OCI-LY7 (cell line): Measurements from ENCODE around the gene SLC10A4. TPM values are rescaled to one million over a fixed set of nuclear protein-coding genes. Genes with fewer than 3 reads are reported as not detected.

Source experiments
- BruUV-seq: library from RNA; stranded (reverse); fragments of 400-500 nt; replicated peaks from 2 replicates; lab custom pipeline; 2021; lab: Mats Ljungman, UMichigan
- CTCF ChIA-PET: fragments of 300-600 bp; sonication (Branson Sonifier 250); formaldehyde crosslinking; loops from one replicate; lab custom pipeline; 2022; ENCODE audit warnings: antibody characterized with exemption; ENCODE audit not compliant: unreplicated experiment; lab: Charles Lee
- POLR2A ChIA-PET: fragments of 300-600 bp; sonication (Branson Sonifier 250); formaldehyde crosslinking; loops from one replicate; lab custom pipeline; 2022; ENCODE audit warnings: antibody characterized with exemption; lab: Charles Lee
- DNase-seq: peaks from one replicate; pipeline ENCODE4 v3.0.0-alpha.2; 2015; ENCODE audit warnings: low spot score
- H2AFZ ChIP-seq: fragments of 200-600 bp; sonication (generic), shearing (Covaris generic); 2 replicates; pipeline ENCODE4 v1.6.1; 2014; ENCODE audit warnings: mild to moderate bottlenecking, antibody characterized with exemption, low read length, moderate library complexity
- H3K27ac ChIP-seq: fragments of 200-600 bp; sonication (generic); 2 replicates; pipeline ENCODE4 v1.5.1; 2014; ENCODE audit warnings: mixed run types, low read depth, mild to moderate bottlenecking, moderate library complexity, low read length, inconsistent platforms; ENCODE audit not compliant: poor library complexity, severe bottlenecking
- H3K36me3 ChIP-seq: fragments of 200-600 bp; sonication (generic); 2 replicates; pipeline ENCODE4 v1.6.1; 2014; ENCODE audit warnings: mild to moderate bottlenecking, antibody characterized with exemption, low read length, moderate library complexity, mixed read lengths; ENCODE audit not compliant: insufficient read depth
- H3K4me1 ChIP-seq: fragments of 200-600 bp; sonication (generic); 2 replicates; pipeline ENCODE4 v1.5.1; 2014; ENCODE audit warnings: mild to moderate bottlenecking, low read length; ENCODE audit not compliant: insufficient read depth, poor library complexity, severe bottlenecking
- H3K4me2 ChIP-seq: fragments of 200-600 bp; sonication (generic); 2 replicates; pipeline ENCODE4 v1.6.1; 2014; ENCODE audit warnings: mild to moderate bottlenecking, low read length
- H3K4me3 ChIP-seq: fragments of 200-600 bp; sonication (generic); 2 replicates; pipeline ENCODE4 v1.5.1; 2014; ENCODE audit warnings: mild to moderate bottlenecking, low read depth, low read length; ENCODE audit not compliant: poor library complexity, severe bottlenecking
- H3K79me2 ChIP-seq: fragments of 200-600 bp; sonication (generic); 2 replicates; pipeline ENCODE4 v1.6.1; 2016; ENCODE audit warnings: low read depth, mild to moderate bottlenecking, low read length, moderate library complexity, mixed read lengths; ENCODE audit not compliant: insufficient read depth
- H3K9me2 ChIP-seq: fragments of 200-600 bp; sonication (generic); 2 replicates; pipeline ENCODE4 v1.6.1; 2016; ENCODE audit warnings: mild to moderate bottlenecking, low read length, mixed read lengths; ENCODE audit not compliant: insufficient read depth
- H3K9me3 ChIP-seq: fragments of 200-600 bp; sonication (generic); 2 replicates; pipeline ENCODE4 v1.6.1; 2014; ENCODE audit warnings: mild to moderate bottlenecking, mixed run types, low read length, mixed read lengths
- H4K20me1 ChIP-seq: fragments of 200-600 bp; sonication (generic); 2 replicates; pipeline ENCODE4 v1.6.1; 2014; ENCODE audit warnings: mild to moderate bottlenecking, antibody characterized with exemption, low read length, moderate library complexity, mixed read lengths; ENCODE audit not compliant: insufficient read depth
- EZH2phosphoT487 ChIP-seq: fragments of 200-600 bp; sonication (generic); IDR thresholded peaks from 2 replicates; pipeline ENCODE4 v1.6.1; 2018; ENCODE audit warnings: low read depth, borderline replicate concordance, mild to moderate bottlenecking, mixed run types, antibody characterized with exemption, low read length, moderate library complexity, mixed read lengths
- intact Hi-C: fragments of 100-400 bp; cut with micrococcal nuclease; formaldehyde crosslinking; loops from one replicate; pipeline ENCODE4 v1.10.0; 2022; ENCODE audit not compliant: unreplicated experiment
- total RNA-seq, 2 experiments: library from RNA; depleted of rRNA in 1 of 2; stranded (reverse); fragments of >200 nt in 1 of 2; shearing (Covaris generic) in 1 of 2; gene quantifications; 2 replicates each; pipeline ENCODE4 v1.2.3, GENCODE V29; 2014 to 2022
- TF ChIP-seq, protein P1 (sequence below): fragments of 200-600 bp; sonication (generic); conservative IDR thresholded peaks from 2 replicates; pipeline ENCODE4 v1.5.1; 2014; ENCODE audit warnings: mild to moderate bottlenecking, antibody characterized with exemption, low read length, moderate library complexity, mixed read lengths

The SLC10A4 gene
- total RNA-seq, 2 experiments from 2014 or later: not detected

GRCh38 chr4:48478273-48478672 lies 4.9 kb upstream of the SLC10A4 start:
- BruUV-seq: no TSS peak

DNA sequence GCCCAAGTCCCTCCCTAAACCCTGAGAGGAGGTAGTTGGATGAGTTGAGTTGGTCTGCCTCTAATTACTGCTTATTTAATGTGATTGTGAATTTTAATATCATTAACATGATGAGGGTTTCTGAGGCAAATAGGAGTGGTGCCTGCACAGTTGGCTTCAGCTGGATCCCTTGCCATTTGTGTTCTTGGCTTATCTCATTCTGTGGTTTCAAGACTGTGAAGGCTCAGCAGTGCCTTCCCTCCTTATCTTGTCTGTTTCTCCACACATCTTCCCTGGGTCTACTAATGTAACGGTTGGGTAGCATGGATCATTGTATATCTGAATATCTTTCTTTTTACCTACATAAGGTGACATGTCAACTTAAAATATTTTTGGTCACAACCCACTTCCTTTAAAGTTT lies 1.6 kb upstream of the SLC10A4 start:
- H3K9me2 ChIP-seq: no peaks in the 10 kb centered on the region
- H3K4me2 ChIP-seq: no peak overlapping the region
- no peak overlapping the region for H2AFZ ChIP-seq
- no TSS peak for BruUV-seq
- TF ChIP-seq, protein P1, sequence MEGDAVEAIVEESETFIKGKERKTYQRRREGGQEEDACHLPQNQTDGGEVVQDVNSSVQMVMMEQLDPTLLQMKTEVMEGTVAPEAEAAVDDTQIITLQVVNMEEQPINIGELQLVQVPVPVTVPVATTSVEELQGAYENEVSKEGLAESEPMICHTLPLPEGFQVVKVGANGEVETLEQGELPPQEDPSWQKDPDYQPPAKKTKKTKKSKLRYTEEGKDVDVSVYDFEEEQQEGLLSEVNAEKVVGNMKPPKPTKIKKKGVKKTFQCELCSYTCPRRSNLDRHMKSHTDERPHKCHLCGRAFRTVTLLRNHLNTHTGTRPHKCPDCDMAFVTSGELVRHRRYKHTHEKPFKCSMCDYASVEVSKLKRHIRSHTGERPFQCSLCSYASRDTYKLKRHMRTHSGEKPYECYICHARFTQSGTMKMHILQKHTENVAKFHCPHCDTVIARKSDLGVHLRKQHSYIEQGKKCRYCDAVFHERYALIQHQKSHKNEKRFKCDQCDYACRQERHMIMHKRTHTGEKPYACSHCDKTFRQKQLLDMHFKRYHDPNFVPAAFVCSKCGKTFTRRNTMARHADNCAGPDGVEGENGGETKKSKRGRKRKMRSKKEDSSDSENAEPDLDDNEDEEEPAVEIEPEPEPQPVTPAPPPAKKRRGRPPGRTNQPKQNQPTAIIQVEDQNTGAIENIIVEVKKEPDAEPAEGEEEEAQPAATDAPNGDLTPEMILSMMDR: no peak
- no peak for TF ChIP-seq EZH2phosphoT487
- H3K4me1 ChIP-seq: no peaks in the 10 kb centered on the region
- no peaks in the 10 kb centered on the region for H4K20me1 ChIP-seq
- no peaks in the 10 kb centered on the region for H3K9me3 ChIP-seq
- no peak overlapping the region for H3K27ac ChIP-seq
- H3K79me2 ChIP-seq: no peaks in the 10 kb centered on the region
- ChIA-PET POLR2A (interaction anchor here (0.8 kb wide), 1 partner anchor 20 kb away, joined by 6 read pairs; no protein-coding TSS in a partner anchor), CTCF (no interaction called here)
- no peaks in the 10 kb centered on the region for H3K36me3 ChIP-seq
- intact Hi-C loops: no loop called here
- no peak for DNase-seq
- H3K4me3 ChIP-seq: no peak overlapping the region

More at GRCh38 chr4:48478273-48478672, 4.9 kb upstream of the SLC10A4 start:
- ChIA-PET CTCF (no interaction called here), POLR2A (no interaction called here)
- no peaks in the 10 kb centered on the region for H3K4me1 ChIP-seq
- no peaks in the 10 kb centered on the region for H3K36me3 ChIP-seq
- no peak overlapping the region for H3K4me3 ChIP-seq
- no peaks in the 10 kb centered on the region for H4K20me1 ChIP-seq
- H2AFZ ChIP-seq: no peak overlapping the region
- TF ChIP-seq EZH2phosphoT487: no peak
- TF ChIP-seq, protein P1: no peak
- DNase-seq: no peak
- no peak overlapping the region for H3K27ac ChIP-seq
- no peaks in the 10 kb centered on the region for H3K9me3 ChIP-seq
- H3K79me2 ChIP-seq: no peaks in the 10 kb centered on the region
- H3K9me2 ChIP-seq: no peaks in the 10 kb centered on the region
- intact Hi-C loops: no loop called here
- H3K4me2 ChIP-seq: no peak overlapping the region

GRCh38 chr4:48483777-48484493 lies 792 bp downstream of the SLC10A4 start:
- Histone ChIP-seq H3K27ac (no peak overlapping the region), H4K20me1 (no peaks in the 10 kb centered on the region), H3K36me3 (no peaks in the 10 kb centered on the region), H2AFZ (no peak overlapping the region), H3K4me2 (no peak overlapping the region), H3K4me1 (no peaks in the 10 kb centered on the region), H3K4me3 (no peak overlapping the region), H3K9me3 (no peaks in the 10 kb centered on the region), H3K9me2 (no peaks in the 10 kb centered on the region), H3K79me2 (no peaks in the 10 kb centered on the region)
- BruUV-seq: no TSS peak
- intact Hi-C loops: no loop called here
- TF ChIP-seq, protein P1: no peak
- TF ChIP-seq EZH2phosphoT487: no peak
- no peak for DNase-seq
- ChIA-PET POLR2A (no interaction called here), CTCF (no interaction called here)
